ENCODE measurements around the gene NOSIP. TPM values are rescaled to one million over a fixed set of nuclear protein-coding genes. Genes with fewer than 3 reads are reported as not detected.

NOSIP gene
- polyA plus RNA-seq, 1 of the 3 experiments (the other 2 are of a cell fraction): 128 TPM

GRCh38 chr19:49543032-49543431 lies 37.3 kb downstream of the NOSIP start (continued):
- no peak for TF ChIP-seq USF2 (IDR thresholded peaks at IDR 0.05; ENCODE audit: borderline replicate concordance, low read depth, low read length)

GRCh38 chr19:49542446-49542845 lies 37.9 kb downstream of the NOSIP start:
- H3K9ac ChIP-seq: no peak overlapping the region
- H3K27ac ChIP-seq (ENCODE audit: low read depth in 2 of 2, low read length in 1 of 2): no peak overlapping the region
- ChIA-PET POLR2A (no interaction called here), CTCF (no interaction called here)
- no peaks in the 10 kb centered on the region for H4K20me1 ChIP-seq (ENCODE audit: insufficient read depth)
- peaks cover 9% of the 10 kb centered on the region for H3F3A ChIP-seq (replicated peaks; ENCODE audit: insufficient read depth)
- H3K9me2 ChIP-seq: no peaks in the 10 kb centered on the region
- TF ChIP-seq RCOR1 (IDR thresholded peaks at IDR 0.05; ENCODE audit: low read length) (no peak), CHD2 (IDR thresholded peaks at IDR 0.05; ENCODE audit: low read length, partially characterized antibody) (no peak), IRF3 (IDR thresholded peaks at IDR 0.05; ENCODE audit: low read depth, low read length) (no peak), PBX3 (IDR thresholded peaks at IDR 0.05) (no peak), MAX (IDR thresholded peaks at IDR 0.05; ENCODE audit: low read depth) (no peak), JUND (IDR thresholded peaks at IDR 0.05) (no peak)
- H3K36me3 ChIP-seq (replicated peaks in 1 of 2; ENCODE audit: control insufficient read depth in 1 of 2, insufficient read depth in 2 of 2, low read length in 1 of 2): no peaks in the 10 kb centered on the region
- no peak overlapping the region for H3K4me3 ChIP-seq (ENCODE audit: low read depth in 2 of 2, low read length in 1 of 2)
- H3K9me3 ChIP-seq: no peaks in the 10 kb centered on the region
- H2AFZ ChIP-seq (ENCODE audit: low read depth): no peak overlapping the region
- 97% methylated on average over 11 of the region's 16 CpGs for WGBS (ENCODE audit: low lambda C conversion rate)
- H3K27me3 ChIP-seq (ENCODE audit: insufficient read depth): no peaks in the 10 kb centered on the region
- no peak for DNase-seq
- no peak overlapping the region for H3K4me2 ChIP-seq
- no peaks in the 10 kb centered on the region for H3K4me1 ChIP-seq (ENCODE audit: control insufficient read depth in 1 of 2, insufficient read depth in 2 of 2, low read depth in 1 of 2, low read length in 1 of 2)
- no peaks in the 10 kb centered on the region for H3K79me2 ChIP-seq (ENCODE audit: insufficient read depth)

- Histone ChIP-seq H3K9me3 (no peaks in the 10 kb centered on the region), H3K9ac (no peak overlapping the region), H3F3A (replicated peaks; ENCODE audit: insufficient read depth) (peaks cover 3% of the 10 kb centered on the region), H3K27ac (ENCODE audit: low read depth in 2 of 2, low read length in 1 of 2) (no peak overlapping the region), H3K9me2 (no peaks in the 10 kb centered on the region), H3K4me1 (ENCODE audit: control insufficient read depth in 1 of 2, insufficient read depth in 2 of 2, low read depth in 1 of 2, low read length in 1 of 2) (no peaks in the 10 kb centered on the region), H3K27me3 (ENCODE audit: insufficient read depth) (no peaks in the 10 kb centered on the region), H3K79me2 (ENCODE audit: insufficient read depth) (no peaks in the 10 kb centered on the region), H3K4me3 (ENCODE audit: low read depth in 2 of 2, low read length in 1 of 2) (no peak overlapping the region), H2AFZ (ENCODE audit: low read depth) (no peak overlapping the region), H4K20me1 (ENCODE audit: insufficient read depth) (no peaks in the 10 kb centered on the region), H3K4me2 (no peak overlapping the region), H3K36me3 (replicated peaks in 1 of 2; ENCODE audit: control insufficient read depth in 1 of 2, insufficient read depth in 2 of 2, low read length in 1 of 2) (no peaks in the 10 kb centered on the region)
- CTCF ChIA-PET: interaction anchor here (0.8 to 1.2 kb wide), 2 partner anchors 29 to 39 kb away, joined by 3 to 5 read pairs; no protein-coding TSS in a partner anchor
- POLR2A ChIA-PET: no interaction called here
- DNase-seq: no peak
- 80% methylated on average over 6 of the region's 6 CpGs for WGBS (ENCODE audit: low lambda C conversion rate)
- TF ChIP-seq ZBTB33 (IDR thresholded peaks at IDR 0.05; ENCODE audit: borderline replicate concordance, low read depth): no peak
- no peak for TF ChIP-seq USF2 (IDR thresholded peaks at IDR 0.05; ENCODE audit: borderline replicate concordance, low read depth, low read length)
- no peak for TF ChIP-seq FOSL2 (IDR thresholded peaks at IDR 0.05; ENCODE audit: borderline replicate concordance, low read depth)
- no peak for TF ChIP-seq TAF1 (IDR thresholded peaks at IDR 0.05; ENCODE audit: borderline replicate concordance, low read depth, low read length)
- no peak for TF ChIP-seq CHD2 (IDR thresholded peaks at IDR 0.05; ENCODE audit: low read length, partially characterized antibody)
- TF ChIP-seq RCOR1 (IDR thresholded peaks at IDR 0.05; ENCODE audit: low read length): no peak
- no peak for TF ChIP-seq GATA2 (CRISPR knock-in tag; IDR thresholded peaks at IDR 0.05)
- no peak for TF ChIP-seq USF1 (IDR thresholded peaks at IDR 0.05; ENCODE audit: borderline replicate concordance, low read depth)
- no peak for TF ChIP-seq RXRA (IDR thresholded peaks at IDR 0.05; ENCODE audit: borderline replicate concordance, low read depth)
- no peak for TF ChIP-seq MEF2A (IDR thresholded peaks at IDR 0.05; ENCODE audit: borderline replicate concordance, low read depth)
These were observed 38.4 kb downstream of the NOSIP start for GRCh38 chr19:49541914-49542313.
